IPS-NIHi7 (cell line): ENCODE measurements around the gene AK5.

ENCODE experiments used
- DNase-seq: peaks from one replicate; pipeline ENCODE4 v3.0.0; 2012; ENCODE audit warnings: mixed read lengths; ENCODE audit errors: extremely low spot score

Gene AK5

GRCh38 chr1:77543822-77544448 lies 262.1 kb downstream of the AK5 start:
- DNase-seq: no peak

GRCh38 chr1:77544845-77545244 lies 263.0 kb downstream of the AK5 start:
- no peak for DNase-seq

DNA sequence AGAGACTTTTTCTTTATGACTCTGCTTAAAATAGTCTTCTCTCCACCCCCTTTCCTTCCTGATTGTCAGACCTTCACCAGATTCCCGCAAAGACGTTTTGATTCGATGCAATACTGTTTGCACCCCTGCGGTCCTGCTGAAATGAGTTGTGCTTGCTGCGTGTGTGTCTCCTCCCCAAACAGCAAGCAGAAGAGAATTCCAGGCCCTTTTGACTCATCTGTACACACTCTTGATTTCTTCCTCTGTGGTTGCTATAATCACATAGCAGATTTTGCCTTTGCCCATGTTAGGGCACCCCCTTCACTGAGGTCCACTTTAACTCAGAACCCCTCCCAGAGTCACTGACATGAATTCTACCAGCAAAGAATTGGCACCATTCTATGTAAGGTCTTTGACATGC lies 264.2 kb downstream of the AK5 start:
- no peak for DNase-seq

GRCh38 chr1:77546890-77547289 lies 265.1 kb downstream of the AK5 start:
- DNase-seq: no peak

GRCh38 chr1:77548285-77548684 lies 266.5 kb downstream of the AK5 start:
- DNase-seq: no peak

- no peak for DNase-seq
Observed at GRCh38 chr1:77550135-77550534, 268.3 kb downstream of the AK5 start.

GRCh38 chr1:77552626-77553025 lies 270.8 kb downstream of the AK5 start:
- DNase-seq: no peak

- DNase-seq: no peak
Observed at GRCh38 chr1:77553568-77554291, 271.9 kb downstream of the AK5 start.

GRCh38 chr1:77556045-77556444 lies 274.2 kb downstream of the AK5 start:
- DNase-seq: no peak

DNA sequence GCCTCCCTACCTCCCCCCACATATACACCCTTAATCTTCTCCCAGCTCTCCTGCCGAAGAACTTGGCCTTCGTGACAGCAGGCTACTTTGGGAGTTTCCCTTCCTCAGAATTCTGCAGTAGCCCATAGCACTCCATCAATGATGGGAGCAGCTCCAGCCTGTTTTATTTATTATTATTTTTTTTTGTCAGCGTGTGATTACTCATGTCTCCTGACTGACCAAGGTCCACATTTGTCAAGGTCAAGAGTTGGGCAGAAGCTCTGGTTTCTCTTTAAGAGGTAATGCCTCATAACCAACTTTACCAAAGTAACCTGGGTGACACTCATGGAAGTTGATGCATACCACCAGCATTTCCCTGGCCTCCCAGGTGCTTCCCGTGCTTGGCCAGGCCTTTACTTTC lies 275.2 kb downstream of the AK5 start:
- no peak for DNase-seq

DNA sequence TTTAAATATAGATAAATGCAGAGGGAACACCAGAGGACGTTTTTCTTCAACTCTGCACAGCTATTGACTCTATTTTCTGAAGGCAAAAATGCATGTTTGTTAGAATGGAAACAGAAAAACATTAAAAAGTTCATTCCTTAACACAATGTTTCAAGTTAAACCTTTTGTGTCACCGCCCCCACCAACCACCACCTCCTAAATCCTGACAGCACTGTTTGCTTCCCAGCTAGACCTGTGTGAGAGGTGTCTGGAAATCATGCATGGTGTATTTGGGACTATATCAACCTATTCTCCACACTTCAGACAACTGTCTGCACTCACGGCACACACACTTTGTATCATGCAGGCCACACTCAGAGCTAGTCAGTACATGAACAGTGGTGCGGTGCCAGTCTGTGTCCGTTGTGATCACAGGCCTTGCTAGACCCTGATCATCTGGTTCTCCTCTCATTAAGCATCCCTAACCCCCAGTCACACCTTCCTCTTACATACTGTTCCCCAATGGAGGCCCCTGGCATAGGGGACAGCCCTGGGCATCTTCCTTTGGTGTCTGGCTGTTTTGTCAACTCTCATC lies 276.9 kb downstream of the AK5 start:
- DNase-seq: no peak

DNA sequence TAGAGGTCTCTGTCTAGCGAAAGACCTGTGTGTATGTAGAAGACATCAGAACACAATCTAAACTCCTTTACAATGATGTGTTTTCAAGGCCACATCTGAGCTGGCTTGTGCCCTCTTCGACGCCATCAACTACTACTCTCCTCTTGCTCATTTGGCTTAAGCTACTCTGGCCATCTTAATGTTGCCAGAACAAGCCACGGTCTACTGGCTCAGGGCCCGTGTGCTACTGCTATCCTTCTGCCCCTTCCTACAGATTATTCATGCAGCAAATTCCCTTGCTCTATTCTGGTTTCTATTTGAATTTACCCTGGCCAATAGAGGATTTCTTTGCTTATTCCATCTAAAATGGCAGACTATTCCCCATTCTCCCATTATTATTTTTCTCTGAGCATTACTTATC lies 278.9 kb downstream of the AK5 start:
- no peak for DNase-seq

- no peak for DNase-seq
Observed at GRCh38 chr1:77562596-77563150, 280.9 kb downstream of the AK5 start.

GRCh38 chr1:77565321-77565720 lies 283.5 kb downstream of the AK5 start:
- no peak for DNase-seq

DNA sequence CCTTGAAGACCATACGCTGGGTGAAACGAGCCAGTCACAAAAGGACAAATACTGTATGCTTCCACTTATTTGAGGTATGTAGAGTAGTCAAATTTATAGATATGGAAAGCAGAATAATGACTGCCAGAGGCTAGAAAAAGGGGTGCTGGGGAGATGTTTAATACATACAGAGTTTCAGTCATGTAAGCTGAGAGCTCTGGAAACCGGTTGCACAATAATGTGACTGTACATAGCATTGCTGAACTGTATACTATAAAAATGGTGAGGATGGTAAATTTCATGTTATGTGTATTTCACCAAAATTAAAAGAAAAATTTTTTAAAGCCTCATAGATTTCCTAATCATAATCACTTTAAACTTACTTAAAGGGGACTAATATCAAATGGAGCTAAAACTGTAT lies 289.8 kb downstream of the AK5 start:
- DNase-seq: no peak

GRCh38 chr1:77579547-77579946 lies 297.7 kb downstream of the AK5 start:
- no peak for DNase-seq

DNA sequence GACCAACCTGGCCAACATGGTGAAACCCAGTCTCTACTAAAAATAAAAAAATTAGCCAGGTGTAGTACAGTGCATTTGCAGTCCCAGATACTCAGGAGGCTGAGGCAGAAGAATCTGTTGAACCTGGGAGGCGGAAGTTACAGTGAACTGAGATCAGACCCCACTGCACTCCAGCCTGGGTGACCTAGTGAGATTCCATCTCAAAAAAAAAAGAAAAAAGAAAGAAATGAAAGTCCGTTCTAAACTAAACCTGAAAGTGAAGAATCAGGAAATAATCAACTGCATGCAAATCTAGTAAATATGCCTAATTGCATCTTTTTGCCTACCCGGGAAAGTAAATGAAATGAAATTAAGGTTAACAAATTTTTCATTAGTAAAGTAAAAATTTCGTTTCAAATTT lies 301.1 kb downstream of the AK5 start:
- no peak for DNase-seq

DNA sequence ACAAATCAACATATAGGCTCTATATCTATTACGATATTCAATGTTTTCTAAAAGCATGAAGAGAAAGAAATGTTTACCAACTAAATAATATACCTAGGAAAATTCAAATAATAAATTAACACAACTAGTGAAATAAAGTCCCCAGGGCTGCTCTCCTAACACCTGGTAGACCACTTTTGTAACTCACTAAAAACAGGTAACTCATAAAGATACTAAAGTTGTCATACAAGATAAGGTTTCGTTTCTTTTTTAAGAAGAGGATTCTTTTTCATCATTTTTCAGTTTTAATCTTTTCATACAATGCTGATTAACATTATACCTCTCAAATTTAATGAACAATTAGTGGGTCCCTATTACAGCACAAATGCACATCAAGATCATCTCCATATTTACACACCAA lies 301.7 kb downstream of the AK5 start:
- DNase-seq: no peak

DNA sequence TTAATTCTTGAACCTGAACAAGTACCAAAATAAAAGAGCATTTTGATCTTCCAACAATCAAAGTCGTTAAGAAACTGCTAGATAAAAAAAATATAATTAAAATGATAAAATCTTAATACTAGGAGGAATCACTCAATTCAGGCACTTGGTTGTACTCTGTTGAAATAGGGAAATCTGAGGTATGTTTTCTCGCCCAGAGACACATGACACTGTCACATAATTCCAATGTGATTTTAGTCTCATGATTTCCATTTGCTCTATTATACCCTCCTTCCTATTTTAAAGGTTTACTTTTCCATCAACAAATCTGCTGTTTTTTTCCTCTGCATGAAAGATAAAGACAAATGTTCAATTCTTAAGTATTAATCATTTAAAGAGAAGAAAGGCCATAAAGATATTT lies 303.1 kb downstream of the AK5 start:
- no peak for DNase-seq

GRCh38 chr1:77585610-77586314 lies 303.9 kb downstream of the AK5 start:
- no peak for DNase-seq

DNA sequence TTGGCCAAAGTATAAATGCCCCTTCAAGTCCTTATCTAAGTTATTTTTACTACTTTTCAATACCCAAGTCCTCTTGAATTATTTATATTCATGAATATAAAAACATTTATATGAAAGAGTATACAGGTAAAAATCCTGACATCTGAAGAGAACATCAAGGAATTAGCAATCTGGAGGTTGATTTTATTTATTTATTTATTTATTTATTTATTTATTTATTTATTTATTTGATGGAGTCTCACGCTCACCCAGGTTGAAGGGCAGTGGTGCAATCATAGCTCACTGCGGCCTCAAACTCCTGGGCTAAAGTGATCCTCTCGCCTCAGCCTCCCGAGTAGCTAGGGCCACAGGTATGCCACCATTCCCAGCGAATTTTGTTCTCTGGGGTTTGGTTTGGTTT lies 307.4 kb downstream of the AK5 start:
- no peak for DNase-seq

DNA sequence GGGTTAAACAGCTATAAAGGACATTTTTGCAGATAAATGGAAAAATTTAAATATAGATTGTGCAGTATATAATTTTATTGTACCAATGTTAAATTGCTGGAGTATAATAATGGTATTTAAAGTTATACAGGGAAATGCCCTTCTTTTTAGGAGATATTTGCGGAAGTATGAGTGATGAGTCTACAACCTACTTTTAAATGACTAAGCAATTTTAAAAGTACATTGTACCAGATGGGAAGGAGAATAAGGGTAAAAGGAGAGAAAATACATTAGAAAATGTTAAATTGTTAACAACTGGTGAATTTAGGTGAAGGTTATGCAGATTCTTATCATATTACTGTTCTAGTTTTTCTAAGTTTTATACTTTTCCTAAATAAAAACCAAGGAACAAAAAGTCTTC lies 308.8 kb downstream of the AK5 start:
- no peak for DNase-seq

GRCh38 chr1:77592906-77593305 lies 311.1 kb downstream of the AK5 start:
- DNase-seq: no peak
